Esophagus muscularis mucosa (tissue), 4 donors: ENCODE measurements around the gene HCN3. TPM values are rescaled to one million over a fixed set of nuclear protein-coding genes. Genes with fewer than 3 reads are reported as not detected.

ENCODE experiments used
- DNase-seq: peaks from one replicate; pipeline ENCODE4 v3.0.0-alpha.2; 2017; ENCODE audit errors: extremely low spot score
- H3K27ac ChIP-seq, 4 donors: fragments of 200-600 bp; sonication (generic); replicated peaks in 1 of 4; 1 replicate in 3 of 4; 2 replicates in 1 of 4; pipeline ENCODE4 v1.5.1; 2016 to 2019; ENCODE audit warnings: mild to moderate bottlenecking in 1 of 4
- H3K27me3 ChIP-seq, 4 donors: fragments of 200-600 bp; sonication (generic); one replicate each; pipeline versions ENCODE4 v1.5.1 to v1.6.0; 2016 to 2019
- H3K36me3 ChIP-seq, 4 donors: fragments of 200-600 bp; sonication (generic); one replicate each; pipeline ENCODE4 v1.5.1; 2016 to 2019
- H3K4me1 ChIP-seq, 4 donors: fragments of 200-600 bp; sonication (generic); one replicate each; pipeline ENCODE4 v1.5.1; 2016 to 2019
- H3K4me3 ChIP-seq, 4 donors: fragments of 200-600 bp; sonication (generic); 1 replicate in 2 of 4; 2 replicates in 2 of 4; pipeline ENCODE4 v1.5.1; 2016 to 2019; ENCODE audit warnings: mild to moderate bottlenecking in 4 of 4, moderate library complexity in 1 of 4
- H3K9me3 ChIP-seq, 4 donors: fragments of 200-600 bp; sonication (generic); 1 replicate in 3 of 4; 2 replicates in 1 of 4; pipeline ENCODE4 v1.5.1; 2016 to 2019
- CTCF ChIP-seq, 3 experiments: fragments of 200-600 bp in 2 of 3; fragments of 450-650 bp in 1 of 3; sonication (generic) in 2 of 3; IDR thresholded peaks; one replicate each; pipeline ENCODE4 v1.5.1; 2017 to 2019; ENCODE audit warnings: antibody characterized with exemption in 3 of 3, mild to moderate bottlenecking in 2 of 3, moderate library complexity in 1 of 3
- EP300 ChIP-seq: sonication (generic); formaldehyde crosslinking; IDR thresholded peaks from one replicate; pipeline ENCODE4 v1.6.1; 2017; ENCODE audit warnings: antibody characterized with exemption
- POLR2A ChIP-seq: fragments of 450-650 bp; IDR thresholded peaks from one replicate; pipeline ENCODE4 v1.6.1; 2017; ENCODE audit warnings: antibody characterized with exemption, moderate library complexity, mild to moderate bottlenecking, low read depth
- POLR2AphosphoS5 ChIP-seq, 2 donors: sonication (generic); formaldehyde crosslinking; IDR thresholded peaks; one replicate each; pipeline ENCODE4 v1.6.1; 2017; ENCODE audit warnings: antibody characterized with exemption in 2 of 2
- WGBS: methylation state at CpG from one replicate; pipeline ENCODE4 v1.1.5; 2018; 5-methylcytosine and 5-hydroxymethylcytosine counted together
- intact Hi-C: fragments of 100-400 bp; cut with DNase I; formaldehyde crosslinking; loops from one replicate; pipeline ENCODE4 v1.15.1; 2023
- total RNA-seq, 4 donors: library from RNA; depleted of rRNA; stranded (reverse); fragments of >200 nt; gene quantifications; one replicate each; pipeline versions ENCODE4 v1.1.0 to v1.2.1, GENCODE V29; 2016

The HCN3 gene
- total RNA-seq, 4 donors from 2014 or later = 1.0 to 2.1 (median 1.4) TPM

GRCh38 chr1:155300553-155301329 lies 23.5 kb downstream of the HCN3 start:
- intact Hi-C loops = no loop called here
- H3K27ac ChIP-seq = no peak overlapping the region
- 86% methylated on average over 9 of the region's 9 CpGs for WGBS
- H3K4me1 ChIP-seq = peaks cover 0 to 1% (median under 1%) of the 10 kb centered on the region in 4 donors
- no peak for DNase-seq
- H3K9me3 ChIP-seq = no peaks in the 10 kb centered on the region
- TF ChIP-seq POLR2A (no peak), EP300 (no peak), POLR2AphosphoS5 (IDR thresholded peaks at IDR 0.05) (no peak), CTCF (IDR thresholded peaks at IDR 0.05) (no peak)
- H3K4me3 ChIP-seq = no peak overlapping the region
- H3K27me3 ChIP-seq = peaks cover 0 to 26% (median 1%) of the 10 kb centered on the region in 4 donors
- H3K36me3 ChIP-seq = no peaks in the 10 kb centered on the region

GRCh38 chr1:155301342-155301841 lies 24.1 kb downstream of the HCN3 start, which contains the start of gene PKLR:
TSS of gene PKLR (minus strand) at chr1:155301438. CDS start at chr1:155301395, 43 bp downstream.
- Histone ChIP-seq H3K4me3 (no peak within 1 kb of the TSS), H3K27me3 (peaks cover 0 to 20% (median 0%) of the 10 kb centered on the region in 4 donors), H3K4me1 (no peaks in the 10 kb centered on the region), H3K27ac (no peak within 1 kb of the TSS), H3K36me3 (no peaks in the 10 kb centered on the region), H3K9me3 (no peaks in the 10 kb centered on the region)
- whole genome bisulfite sequencing = 88% methylated on average over 5 of the region's 5 CpGs
- no peak for DNase-seq
- intact Hi-C loops = no loop called here
- TF ChIP-seq POLR2A (no peak), CTCF (IDR thresholded peaks at IDR 0.05) (no peak), EP300 (no peak), POLR2AphosphoS5 (IDR thresholded peaks at IDR 0.05) (no peak)

- TF ChIP-seq POLR2AphosphoS5 (IDR thresholded peaks at IDR 0.05) = no peak
- no peak for TF ChIP-seq CTCF (IDR thresholded peaks at IDR 0.05)
- no peak for TF ChIP-seq EP300
- Histone ChIP-seq H3K4me3 (no peak overlapping the region), H3K4me1 (peaks cover 4 to 15% (median 13%) of the 10 kb centered on the region in 4 donors), H3K36me3 (no peaks in the 10 kb centered on the region), H3K9me3 (no peaks in the 10 kb centered on the region), H3K27me3 (no peaks in the 10 kb centered on the region), H3K27ac (no peak overlapping the region)
- intact Hi-C loops = no loop called here
- WGBS = 80% methylated on average over 11 of the region's 11 CpGs
- DNase-seq = no peak
Observed at GRCh38 chr1:155304558-155305063, 27.3 kb downstream of the HCN3 start.

- Histone ChIP-seq H3K4me1 (peaks cover 16 to 27% (median 27%) of the 10 kb centered on the region in 4 donors), H3K4me3 (no peak overlapping the region), H3K27me3 (no peaks in the 10 kb centered on the region), H3K9me3 (no peaks in the 10 kb centered on the region), H3K36me3 (peaks cover 0 to 9% (median 5%) of the 10 kb centered on the region in 4 donors), H3K27ac (no peak overlapping the region)
- WGBS = 79% methylated on average over 5 of the region's 7 CpGs
- intact Hi-C loops = no loop called here
- DNase-seq = no peak
- TF ChIP-seq POLR2AphosphoS5 (IDR thresholded peaks at IDR 0.05) (no peak), CTCF (IDR thresholded peaks at IDR 0.05) (no peak), EP300 (no peak), POLR2A (no peak)
Observed at GRCh38 chr1:155305881-155306391, 28.7 kb downstream of the HCN3 start.
